Epithelial cell of esophagus (primary cell): ENCODE measurements around the gene RAB25.
"Not testable (repeated sequence)": the region's sequence is repeated elsewhere in the genome, so short reads cannot be mapped to it uniquely, and the experiment has no call there.

Experiments used
- DNase-seq: peaks from one replicate; pipeline ENCODE4 v3.0.0; 2010; ENCODE audit warnings: low read depth
- H3K4me3 ChIP-seq: 2 replicates; pipeline ENCODE4 v1.5.1; 2011; ENCODE audit warnings: mild to moderate bottlenecking, low read length, control low read depth
- TF ChIP-seq, protein P1 (sequence below): IDR thresholded peaks from 2 replicates; pipeline ENCODE4 v1.5.1; 2011; ENCODE audit warnings: low read depth, mild to moderate bottlenecking, low read length, control low read depth, inconsistent platforms; ENCODE audit not compliant: insufficient read depth; ENCODE audit errors: missing control alignments

Gene RAB25

GRCh38 chr1:156067262-156067661, 6.3 kb downstream of the RAB25 start:
- no peak for DNase-seq

DNA sequence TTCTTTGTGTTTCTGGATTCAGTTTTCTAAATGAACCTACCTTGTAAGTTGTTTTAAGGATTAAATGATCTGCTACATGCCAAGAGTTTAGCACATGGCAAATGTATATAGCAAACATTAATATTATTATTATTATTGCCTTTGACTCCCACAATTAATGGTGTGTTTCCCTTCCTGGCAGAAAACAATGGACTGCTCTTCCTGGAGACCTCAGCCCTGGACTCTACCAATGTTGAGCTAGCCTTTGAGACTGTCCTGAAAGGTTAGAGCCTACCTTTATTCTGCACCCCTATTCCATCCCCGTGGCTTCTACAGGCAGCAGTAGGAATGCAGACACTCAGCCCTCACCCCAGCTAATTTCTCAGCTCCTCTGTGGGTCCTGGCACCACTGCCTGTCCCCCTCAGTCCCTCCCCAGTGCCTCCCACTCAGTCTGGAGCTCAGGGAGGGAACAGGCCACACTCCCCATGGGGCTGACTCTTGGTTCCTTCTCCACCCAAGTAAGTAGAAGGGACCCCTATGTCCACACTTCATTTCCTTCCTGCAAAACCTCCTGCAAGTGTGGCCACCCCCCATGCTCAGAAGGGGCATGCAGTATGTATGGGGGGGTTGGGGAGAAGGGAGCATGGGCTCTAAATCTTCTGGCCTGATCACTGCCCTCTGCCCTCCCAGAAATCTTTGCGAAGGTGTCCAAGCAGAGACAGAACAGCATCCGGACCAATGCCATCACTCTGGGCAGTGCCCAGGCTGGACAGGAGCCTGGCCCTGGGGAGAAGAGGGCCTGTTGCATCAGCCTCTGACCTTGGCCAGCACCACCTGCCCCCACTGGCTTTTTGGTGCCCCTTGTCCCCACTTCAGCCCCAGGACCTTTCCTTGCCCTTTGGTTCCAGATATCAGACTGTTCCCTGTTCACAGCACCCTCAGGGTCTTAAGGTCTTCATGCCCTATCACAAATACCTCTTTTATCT, 8.8 kb downstream of the RAB25 start:
- no peak overlapping the region for H3K4me3 ChIP-seq
- TF ChIP-seq, protein P1, sequence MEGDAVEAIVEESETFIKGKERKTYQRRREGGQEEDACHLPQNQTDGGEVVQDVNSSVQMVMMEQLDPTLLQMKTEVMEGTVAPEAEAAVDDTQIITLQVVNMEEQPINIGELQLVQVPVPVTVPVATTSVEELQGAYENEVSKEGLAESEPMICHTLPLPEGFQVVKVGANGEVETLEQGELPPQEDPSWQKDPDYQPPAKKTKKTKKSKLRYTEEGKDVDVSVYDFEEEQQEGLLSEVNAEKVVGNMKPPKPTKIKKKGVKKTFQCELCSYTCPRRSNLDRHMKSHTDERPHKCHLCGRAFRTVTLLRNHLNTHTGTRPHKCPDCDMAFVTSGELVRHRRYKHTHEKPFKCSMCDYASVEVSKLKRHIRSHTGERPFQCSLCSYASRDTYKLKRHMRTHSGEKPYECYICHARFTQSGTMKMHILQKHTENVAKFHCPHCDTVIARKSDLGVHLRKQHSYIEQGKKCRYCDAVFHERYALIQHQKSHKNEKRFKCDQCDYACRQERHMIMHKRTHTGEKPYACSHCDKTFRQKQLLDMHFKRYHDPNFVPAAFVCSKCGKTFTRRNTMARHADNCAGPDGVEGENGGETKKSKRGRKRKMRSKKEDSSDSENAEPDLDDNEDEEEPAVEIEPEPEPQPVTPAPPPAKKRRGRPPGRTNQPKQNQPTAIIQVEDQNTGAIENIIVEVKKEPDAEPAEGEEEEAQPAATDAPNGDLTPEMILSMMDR, result no peak
- no peak for DNase-seq

More at GRCh38 chr1:156067262-156067661, 6.3 kb downstream of the RAB25 start:
- H3K4me3 ChIP-seq, result no peak overlapping the region
- TF ChIP-seq, protein P1, result no peak

- TF ChIP-seq, protein P1, result no peak
- H3K4me3 ChIP-seq, result no peak overlapping the region
- DNase-seq, result no peak
These were observed 9.6 kb downstream of the RAB25 start for GRCh38 chr1:156070548-156070947.

GRCh38 chr1:156071332-156071816, 10.4 kb downstream of the RAB25 start:
- H3K4me3 ChIP-seq, DNase-seq: not testable (repeated sequence)

DNA sequence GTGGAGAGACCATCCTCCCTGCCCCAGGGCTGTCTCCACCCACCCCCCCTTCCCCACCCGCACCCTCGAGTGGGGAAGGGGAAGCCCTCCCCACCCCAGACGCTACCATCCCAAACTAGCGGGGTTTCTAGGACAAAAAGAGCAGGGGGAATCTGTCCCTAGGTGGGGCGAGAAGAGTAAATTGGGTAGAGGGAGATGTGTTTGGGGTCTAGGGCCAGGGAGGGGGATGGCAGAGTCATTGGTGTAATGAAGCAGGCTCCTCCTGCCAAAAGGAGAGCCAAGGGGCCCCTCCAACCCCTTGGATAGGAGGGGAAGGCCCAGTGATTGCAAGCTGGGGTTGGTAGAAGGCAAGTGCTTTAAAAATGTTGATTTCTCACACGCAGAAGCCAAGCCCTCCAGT, 11.3 kb downstream of the RAB25 start:
- TF ChIP-seq, protein P1, result no peak
- DNase-seq, result no peak

DNA sequence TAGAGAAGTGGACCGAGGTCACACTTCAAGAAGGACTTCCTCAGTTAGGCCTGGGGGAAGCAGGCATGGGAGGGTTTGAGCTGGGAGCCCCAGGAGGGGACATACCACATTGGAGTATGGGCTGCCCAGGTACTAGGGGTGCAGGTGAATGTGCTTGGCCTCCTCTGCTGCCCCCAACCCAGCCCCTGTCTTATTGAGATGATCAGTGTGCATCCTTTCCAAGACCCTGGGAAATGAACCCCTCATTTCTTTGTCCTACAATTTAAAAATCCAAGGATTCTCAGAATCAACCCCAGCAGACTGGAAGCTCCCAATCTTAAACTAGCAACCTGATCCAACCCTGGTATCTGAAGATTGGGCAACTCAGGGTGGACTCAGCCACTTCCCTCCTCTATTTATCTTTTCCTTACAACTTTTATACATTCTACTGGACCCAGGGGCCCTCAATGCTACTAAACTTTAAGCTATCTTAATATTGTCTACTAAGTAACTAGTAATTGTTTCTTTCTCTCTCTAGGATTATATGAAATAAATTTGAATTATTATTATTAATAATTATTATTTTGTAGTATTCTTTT, 12.2 kb downstream of the RAB25 start:
- no peak overlapping the region for H3K4me3 ChIP-seq
- TF ChIP-seq, protein P1, result no peak
- no peak for DNase-seq

More for the DNA sequence above, 11.3 kb downstream of the RAB25 start:
- H3K4me3 ChIP-seq, result no peak overlapping the region

- no peak overlapping the region for H3K4me3 ChIP-seq
- TF ChIP-seq, protein P1, result no peak
- DNase-seq, result no peak
These were observed 12.8 kb downstream of the RAB25 start for GRCh38 chr1:156073740-156074139.
